Prostate gland (tissue), 2 donors: Measurements from ENCODE around the gene TCF20. TPM values are rescaled to one million over a fixed set of nuclear protein-coding genes. Genes with fewer than 3 reads are reported as not detected.

Experiments used
- DNase-seq: peaks from one replicate; pipeline ENCODE4 v3.0.0-alpha.2; 2019; ENCODE audit warnings: low spot score
- H3K27ac ChIP-seq, 2 donors: fragments of 200-600 bp; sonication (generic); 2 replicates each; pipeline ENCODE4 v1.5.1; 2017 to 2019
- H3K27me3 ChIP-seq: fragments of 200-600 bp; sonication (generic); replicated peaks from 2 replicates; pipeline ENCODE4 v1.5.1; 2019; ENCODE audit not compliant: insufficient read depth
- H3K36me3 ChIP-seq, 2 donors: fragments of 200-600 bp; sonication (generic); 1 replicate in 1 of 2; 2 replicates in 1 of 2; pipeline versions ENCODE4 v1.5.1 to v1.8.1; 2017 to 2019
- H3K4me1 ChIP-seq: fragments of 200-600 bp; sonication (generic); replicated peaks from 2 replicates; pipeline ENCODE4 v1.5.1; 2019
- H3K4me3 ChIP-seq, 2 donors: fragments of 200-600 bp; sonication (generic); 2 replicates each; pipeline ENCODE4 v1.5.1; 2017 to 2019
- H3K9me3 ChIP-seq: fragments of 200-600 bp; sonication (generic); 2 replicates; pipeline ENCODE4 v1.5.1; 2017
- CTCF ChIP-seq, 4 experiments: fragments of 200-600 bp in 2 of 4; fragments of 450-650 bp in 2 of 4; sonication (generic) in 2 of 4; IDR thresholded peaks; 1 replicate in 3 of 4; 2 replicates in 1 of 4; pipeline ENCODE4 v1.5.1; 2016 to 2019; ENCODE audit warnings: antibody characterized with exemption in 4 of 4, mild to moderate bottlenecking in 2 of 4, moderate library complexity in 2 of 4
- POLR2A ChIP-seq: fragments of 450-650 bp; IDR thresholded peaks from one replicate; pipeline ENCODE4 v1.6.1; 2016; ENCODE audit warnings: antibody characterized with exemption, mild to moderate bottlenecking
- POLR2AphosphoS5 ChIP-seq: sonication (generic); formaldehyde crosslinking; IDR thresholded peaks from one replicate; pipeline ENCODE4 v1.6.1; 2017; ENCODE audit warnings: antibody characterized with exemption
- WGBS: methylation state at CpG from one replicate; pipeline ENCODE4 v1.1.5; 2018; 5-methylcytosine and 5-hydroxymethylcytosine counted together
- intact Hi-C: fragments of 100-400 bp; cut with DNase I; formaldehyde crosslinking; loops from one replicate; pipeline ENCODE4 v1.14.2; 2022
- total RNA-seq, 2 donors: library from RNA; depleted of rRNA; stranded (reverse); fragments of >200 nt; gene quantifications; one replicate each; pipeline ENCODE4 v1.1.0, GENCODE V29; 2016

Gene TCF20
- total RNA-seq, 2 donors from 2014 or later, result 43.9 to 47.3 TPM

- no peak overlapping the region for H3K4me3 ChIP-seq
- intact Hi-C loops, result no loop called here
- DNase-seq, result no peak
- no peaks in the 10 kb centered on the region for H3K36me3 ChIP-seq
- H3K9me3 ChIP-seq, result no peaks in the 10 kb centered on the region
- WGBS, result 86% methylated on average over 3 of the region's 3 CpGs
- H3K27me3 ChIP-seq, result no peaks in the 10 kb centered on the region
- TF ChIP-seq POLR2A (no peak), POLR2AphosphoS5 (no peak), CTCF (IDR thresholded peaks at IDR 0.05) (no peak)
- H3K4me1 ChIP-seq, result no peaks in the 10 kb centered on the region
- no peak overlapping the region for H3K27ac ChIP-seq
Measured at GRCh38 chr22:42286205-42286604, 15.8 kb upstream of the TCF20 start.

- intact Hi-C loops, result no loop called here
- Histone ChIP-seq H3K4me3 (no peak overlapping the region), H3K36me3 (no peaks in the 10 kb centered on the region), H3K27me3 (no peaks in the 10 kb centered on the region), H3K4me1 (no peaks in the 10 kb centered on the region), H3K9me3 (no peaks in the 10 kb centered on the region), H3K27ac (no peak overlapping the region)
- no peak for TF ChIP-seq POLR2AphosphoS5
- no peak for DNase-seq
- 95% methylated on average over 5 of the region's 5 CpGs for WGBS
Measured at GRCh38 chr22:42285604-42286003, 15.2 kb upstream of the TCF20 start.

GRCh38 chr22:42284643-42285181 lies 14.3 kb upstream of the TCF20 start:
- DNase-seq, result no peak
- TF ChIP-seq POLR2A (no peak), CTCF (IDR thresholded peaks at IDR 0.05) (no peak), POLR2AphosphoS5 (no peak)
- intact Hi-C loops, result no loop called here
- Histone ChIP-seq H3K4me1 (no peaks in the 10 kb centered on the region), H3K9me3 (no peaks in the 10 kb centered on the region), H3K36me3 (no peaks in the 10 kb centered on the region), H3K27me3 (no peaks in the 10 kb centered on the region), H3K27ac (no peak overlapping the region), H3K4me3 (no peak overlapping the region)
- 90% methylated on average over 13 of the region's 14 CpGs for WGBS

DNA sequence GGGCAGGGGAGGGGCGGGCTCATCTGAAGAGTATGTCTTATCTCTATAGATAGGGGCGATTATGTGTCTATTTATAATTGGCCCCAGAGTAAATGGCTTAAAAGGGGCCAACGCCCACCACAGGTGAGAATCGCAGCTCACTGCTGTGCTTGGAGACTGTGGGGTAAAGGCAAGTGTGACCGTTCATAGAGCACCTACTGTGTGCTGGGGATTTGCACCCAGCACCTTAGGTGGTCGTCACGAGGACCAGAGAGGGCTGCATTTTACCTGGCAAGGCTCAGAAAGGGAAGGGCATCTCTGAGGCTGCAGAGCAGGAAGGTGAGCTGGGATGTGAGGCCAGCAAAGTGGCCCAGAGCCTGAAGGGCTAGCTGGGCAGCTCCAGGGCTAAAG lies 13.7 kb upstream of the TCF20 start:
- Histone ChIP-seq H3K27me3 (no peaks in the 10 kb centered on the region), H3K4me1 (no peaks in the 10 kb centered on the region), H3K4me3 (no peak overlapping the region), H3K27ac (no peak overlapping the region), H3K36me3 (no peaks in the 10 kb centered on the region), H3K9me3 (no peaks in the 10 kb centered on the region)
- no peak for TF ChIP-seq POLR2AphosphoS5
- TF ChIP-seq CTCF (IDR thresholded peaks at IDR 0.05), result no peak
- no peak for TF ChIP-seq POLR2A
- WGBS, result 47% methylated on average over 7 of the region's 7 CpGs
- intact Hi-C loops, result no loop called here
- DNase-seq, result no peak

DNA sequence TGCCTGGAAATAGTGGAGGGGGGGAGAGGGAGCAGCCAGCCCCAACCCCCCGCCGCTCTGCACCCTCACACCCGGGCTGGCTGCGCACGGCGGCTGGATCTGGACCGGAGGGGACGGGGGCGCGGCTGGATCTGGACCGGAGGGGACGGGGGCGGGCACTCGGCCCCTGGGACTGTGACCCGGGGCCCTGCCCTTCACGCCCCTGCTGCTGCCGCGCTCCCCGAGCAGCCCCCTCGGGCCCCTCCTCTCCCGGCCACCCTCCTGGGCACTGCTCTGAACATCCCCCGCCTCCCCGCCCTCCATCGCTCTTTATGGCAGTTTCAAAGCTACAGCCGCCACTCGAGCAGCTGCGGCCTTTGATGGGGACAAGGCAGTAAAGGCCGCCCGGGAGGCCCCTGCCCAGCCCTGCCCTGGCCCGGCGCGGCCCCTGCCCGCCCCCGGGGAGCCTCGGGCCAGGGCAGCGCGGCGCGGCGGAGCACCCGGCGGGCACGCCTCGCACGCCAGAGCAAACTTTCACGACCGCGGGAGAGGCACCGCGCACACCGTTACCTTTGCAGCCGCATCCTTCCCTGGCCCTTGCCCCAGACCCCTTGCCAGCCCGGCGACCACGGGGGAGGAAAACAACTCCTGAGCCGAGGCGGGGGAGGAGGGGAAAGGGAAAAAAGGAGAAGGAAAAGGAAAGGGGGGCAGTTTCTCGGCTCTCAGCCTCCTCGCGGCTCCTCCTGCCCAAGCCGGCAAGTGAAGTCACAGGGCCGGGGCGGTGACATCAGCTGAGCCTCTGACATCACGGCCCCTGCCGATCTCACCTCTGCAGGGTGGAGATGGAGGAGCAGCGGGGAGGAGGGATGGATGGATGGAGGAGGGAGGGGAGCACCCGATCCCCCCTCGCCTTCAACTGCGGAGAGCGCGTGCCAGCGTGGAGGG lies 13.1 kb upstream of the TCF20 start:
- Histone ChIP-seq H3K4me3 (peak overlapping the region; percentile 27 to 29), H3K9me3 (no peaks in the 10 kb centered on the region), H3K4me1 (no peaks in the 10 kb centered on the region), H3K27me3 (no peaks in the 10 kb centered on the region), H3K27ac (no peak overlapping the region), H3K36me3 (no peaks in the 10 kb centered on the region)
- no peak for TF ChIP-seq POLR2A
- TF ChIP-seq POLR2AphosphoS5, result no peak
- 2% methylated on average over 41 of the region's 72 CpGs for WGBS
- DNase-seq, result no peak
- intact Hi-C loops, result no loop called here

DNA sequence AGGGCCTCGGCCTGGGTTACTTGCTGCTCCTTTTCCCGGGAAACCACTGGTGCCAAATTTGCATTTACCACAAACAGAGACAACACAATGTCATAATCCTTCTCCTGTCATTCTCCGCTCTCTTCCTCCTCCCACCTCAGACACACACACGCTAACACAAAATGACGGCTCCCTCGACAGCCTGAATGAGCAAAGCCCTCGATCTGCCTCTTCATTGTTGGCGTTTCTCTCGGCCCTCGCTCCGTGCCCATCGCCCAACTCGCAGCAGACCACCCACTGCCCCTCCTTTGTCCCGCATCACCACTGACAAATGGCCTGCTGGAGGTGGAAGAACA lies 12.5 kb upstream of the TCF20 start:
- H3K27me3 ChIP-seq, result no peaks in the 10 kb centered on the region

More for the DNA sequence above, 12.5 kb upstream of the TCF20 start:
- WGBS, result 24% methylated on average over 14 of the region's 14 CpGs
- no peak for TF ChIP-seq POLR2AphosphoS5
- TF ChIP-seq CTCF (IDR thresholded peaks at IDR 0.05), result no peak
- TF ChIP-seq POLR2A, result no peak
- DNase-seq, result no peak
- no peaks in the 10 kb centered on the region for H3K36me3 ChIP-seq
- no peaks in the 10 kb centered on the region for H3K9me3 ChIP-seq
- H3K27ac ChIP-seq, result no peak overlapping the region
- intact Hi-C loops, result no loop called here
- H3K4me1 ChIP-seq, result no peaks in the 10 kb centered on the region
- H3K4me3 ChIP-seq, result peak overlapping the region; percentile 27 to 29
